GM12878 (cell line): ENCODE measurements around the gene MYO6. TPM values are rescaled to one million over a fixed set of nuclear protein-coding genes. Genes with fewer than 3 reads are reported as not detected.

Experiments
- ATAC-seq: fragments of 200-7000 bp; cut with Tn5 transposase; 3 replicates; pipeline ENCODE4 v1.9.1; 2020; ENCODE audit warnings: mild to moderate bottlenecking, moderate library complexity
- BruUV-seq: library from RNA; stranded (reverse); fragments of 400-500 nt; replicated peaks from 2 replicates; lab custom pipeline; 2021; lab: Mats Ljungman, UMichigan
- CTCF ChIA-PET: fragments of 300-600 bp; sonication (Branson Sonifier 250); formaldehyde crosslinking; extraction: SDS; loops from one replicate; lab custom pipeline; 2021; ENCODE audit warnings: inconsistent platforms; lab: Yijun Ruan, JAX
- POLR2A ChIA-PET: fragments of 350-600 bp; formaldehyde crosslinking; extraction: SDS; loops from one replicate; lab custom pipeline; 2021; ENCODE audit warnings: inconsistent platforms; lab: Charles Lee
- RAD21 ChIA-PET: fragments of 300-600 bp; sonication (Branson Sonifier 250); formaldehyde crosslinking; loops from one replicate; lab custom pipeline; 2023; ENCODE audit warnings: antibody characterized with exemption; ENCODE audit not compliant: unreplicated experiment; lab: Charles Lee
- SMC1A ChIA-PET: fragments of 300-600 bp; sonication (Branson Sonifier 250); formaldehyde crosslinking; loops from one replicate; lab custom pipeline; 2023; ENCODE audit not compliant: unreplicated experiment, uncharacterized antibody; lab: Charles Lee
- DNase-seq: peaks from one replicate; pipeline ENCODE4 v3.0.0-alpha.2; 2011; ENCODE audit warnings: low read depth, low spot score
- FAIRE-seq: peaks from 3 replicates; lab custom pipeline; 2011; peaks lifted over from hg19 to GRCh38; lab: Jason Lieb, UNC
- H2AFZ ChIP-seq: 2 replicates; pipeline ENCODE4 v1.6.0; 2011; ENCODE audit warnings: low read depth, low read length, control low read depth; ENCODE audit not compliant: control insufficient read depth
- H3K27ac ChIP-seq: 2 replicates; pipeline ENCODE4 v1.5.1; 2011; ENCODE audit warnings: control low read depth; ENCODE audit not compliant: control insufficient read depth, insufficient read depth
- H3K27me3 ChIP-seq, 2 experiments: replicated peaks in 1 of 2; 2 replicates each; pipeline versions ENCODE4 v1.6.0 to v1.6.1; 2011; ENCODE audit warnings: low read length in 1 of 2; ENCODE audit not compliant: control insufficient read depth in 2 of 2, insufficient read depth in 2 of 2
- H3K36me3 ChIP-seq, 2 experiments: 2 replicates each; pipeline ENCODE4 v1.5.1; 2011; ENCODE audit warnings: low read length in 1 of 2; ENCODE audit not compliant: control insufficient read depth in 2 of 2, insufficient read depth in 2 of 2
- H3K4me1 ChIP-seq: 2 replicates; pipeline ENCODE4 v1.6.1; 2011; ENCODE audit warnings: mild to moderate bottlenecking, low read length, moderate library complexity, mixed read lengths; ENCODE audit not compliant: control insufficient read depth, insufficient read depth
- H3K4me2 ChIP-seq: 2 replicates; pipeline ENCODE4 v1.6.0; 2011; ENCODE audit warnings: control low read depth; ENCODE audit not compliant: control insufficient read depth, insufficient read depth
- H3K4me3 ChIP-seq: fragments of 200-600 bp; sonication (generic); 2 replicates; pipeline ENCODE4 v1.5.1; 2016
- H3K79me2 ChIP-seq: 2 replicates; pipeline ENCODE4 v1.6.0; 2011; ENCODE audit warnings: low read length; ENCODE audit not compliant: control insufficient read depth, insufficient read depth
- H3K9ac ChIP-seq: 2 replicates; pipeline ENCODE4 v1.8.0; 2011; ENCODE audit warnings: low read length, control low read depth, mixed read lengths; ENCODE audit not compliant: control insufficient read depth, insufficient read depth
- H3K9me3 ChIP-seq: replicated peaks from 3 replicates; pipeline ENCODE4 v1.5.1; 2011; ENCODE audit warnings: mild to moderate bottlenecking, low read length; ENCODE audit not compliant: control insufficient read depth, insufficient read depth
- H4K20me1 ChIP-seq: 2 replicates; pipeline ENCODE4 v1.6.0; 2011; ENCODE audit not compliant: control insufficient read depth, insufficient read depth
- BACH1 ChIP-seq: fragments of 450-650 bp; IDR thresholded peaks from 2 replicates; pipeline ENCODE4 v1.6.1; 2017; ENCODE audit warnings: mild to moderate bottlenecking, borderline replicate concordance
- NRF1 ChIP-seq: conservative IDR thresholded peaks from 2 replicates; pipeline ENCODE4 v1.6.1; 2011; ENCODE audit warnings: mild to moderate bottlenecking, low read depth, low read length, improper control_type of control experiment
- RBBP5 ChIP-seq: fragments of 200-600 bp; sonication (generic); conservative IDR thresholded peaks from 2 replicates; pipeline ENCODE4 v1.6.1; 2016
- ZNF217 ChIP-seq: fragments of 450-650 bp; IDR thresholded peaks from 2 replicates; pipeline ENCODE4 v1.6.1; 2017; ENCODE audit warnings: antibody characterized with exemption, mild to moderate bottlenecking
- WGBS: methylation state at CpG from one replicate; pipeline ENCODE4 v1.1.6; 2016; ENCODE audit warnings: low lambda C conversion rate; ENCODE audit not compliant: insufficient replicate concordance, insufficient coverage; ENCODE audit errors: missing lambda C conversion rate; 5-methylcytosine and 5-hydroxymethylcytosine counted together
- in situ Hi-C: fragments of 300-500 bp; cut with MboI; formaldehyde crosslinking; loops from 9 replicates; pipeline ENCODE4 v1.14.3; 2018; ENCODE audit warnings: mixed read lengths
- intact Hi-C: fragments of 100-400 bp; cut with micrococcal nuclease; formaldehyde crosslinking; loops from one replicate; pipeline ENCODE4 v1.14.2; 2022; ENCODE audit not compliant: unreplicated experiment
- polyA plus RNA-seq, 11 experiments: library from polyadenylated mRNA; depleted of rRNA in 4 of 11; unstranded in 6 of 11; stranded (reverse) in 5 of 11; fragments of >200 nt; fragmentation: Nextera tagmentation in 4 of 11; fragmentation: Illumina TruSeq in 1 of 11; extraction: Ambion mirVana in 4 of 11; extraction: Trizol in 1 of 11; gene quantifications; 1 replicate in 1 of 11; 2 replicates in 10 of 11; pipeline versions ENCODE4 v1.2.1 to v1.2.3, GENCODE V29; 2011 to 2016; ENCODE audit warnings: inconsistent platforms in 2 of 11, missing spikeins in 2 of 11, low read depth in 1 of 11
- total RNA-seq, 4 experiments: library from RNA; depleted of rRNA in 3 of 4; stranded (reverse); fragments of >200 nt in 3 of 4; fragmentation: Illumina TruSeq in 1 of 4; extraction: Trizol in 1 of 4; gene quantifications; 2 replicates each; pipeline versions ENCODE4 v1.2.1 to v1.2.3, GENCODE V29; 2013 to 2021
- TF ChIP-seq, protein P1 (sequence below): fragments of 450-650 bp; conservative IDR thresholded peaks from 2 replicates; pipeline ENCODE4 v1.6.1; 2017; ENCODE audit warnings: mild to moderate bottlenecking, moderate library complexity

Gene MYO6
- total and polyA plus RNA-seq, 10 of the 15 experiments (the other 5 are each of a cell fraction or from before 2014, with no cell fraction given): 7.9 to 30.4 (median 16.8) TPM

DNA sequence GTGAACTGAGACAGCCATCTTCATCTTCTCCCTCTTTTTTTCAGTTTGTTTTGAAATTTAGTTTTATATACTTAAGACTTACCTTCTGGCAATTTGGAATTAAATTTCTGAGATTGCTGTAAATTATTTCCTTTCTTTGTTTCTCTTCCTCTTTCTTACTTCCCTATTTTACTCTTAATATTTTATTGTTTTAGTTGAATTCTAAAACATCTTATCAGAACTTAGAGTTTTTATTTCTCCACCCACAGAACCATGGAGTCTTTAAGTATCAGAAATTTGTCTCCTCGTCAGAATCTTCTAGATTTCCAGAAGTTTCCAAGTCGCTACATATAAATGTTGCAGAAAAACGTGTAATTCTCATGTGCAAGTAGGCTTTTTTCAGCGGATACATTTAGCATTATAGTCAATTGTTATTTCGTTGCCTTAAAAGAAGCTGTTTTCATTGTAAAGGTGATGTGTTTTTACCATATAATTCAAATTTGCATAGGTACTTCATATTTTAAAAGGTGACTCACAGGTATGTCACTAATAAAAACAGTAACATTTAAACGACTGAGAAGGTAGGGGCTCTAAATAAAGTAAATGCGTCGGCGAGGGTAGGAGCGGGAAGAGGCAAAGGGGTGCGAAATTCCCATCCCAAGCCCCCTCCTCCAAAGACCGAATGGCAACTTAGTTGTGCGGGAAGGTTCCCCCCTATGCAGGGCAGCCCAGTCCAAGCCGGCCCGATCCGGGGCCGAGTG, 866 bp upstream of the MYO6 start (continued):
- TF ChIP-seq, protein P1, sequence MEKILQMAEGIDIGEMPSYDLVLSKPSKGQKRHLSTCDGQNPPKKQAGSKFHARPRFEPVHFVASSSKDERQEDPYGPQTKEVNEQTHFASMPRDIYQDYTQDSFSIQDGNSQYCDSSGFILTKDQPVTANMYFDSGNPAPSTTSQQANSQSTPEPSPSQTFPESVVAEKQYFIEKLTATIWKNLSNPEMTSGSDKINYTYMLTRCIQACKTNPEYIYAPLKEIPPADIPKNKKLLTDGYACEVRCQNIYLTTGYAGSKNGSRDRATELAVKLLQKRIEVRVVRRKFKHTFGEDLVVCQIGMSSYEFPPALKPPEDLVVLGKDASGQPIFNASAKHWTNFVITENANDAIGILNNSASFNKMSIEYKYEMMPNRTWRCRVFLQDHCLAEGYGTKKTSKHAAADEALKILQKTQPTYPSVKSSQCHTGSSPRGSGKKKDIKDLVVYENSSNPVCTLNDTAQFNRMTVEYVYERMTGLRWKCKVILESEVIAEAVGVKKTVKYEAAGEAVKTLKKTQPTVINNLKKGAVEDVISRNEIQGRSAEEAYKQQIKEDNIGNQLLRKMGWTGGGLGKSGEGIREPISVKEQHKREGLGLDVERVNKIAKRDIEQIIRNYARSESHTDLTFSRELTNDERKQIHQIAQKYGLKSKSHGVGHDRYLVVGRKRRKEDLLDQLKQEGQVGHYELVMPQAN: no peak
- no peak for TF ChIP-seq ZNF217
- no peak for TF ChIP-seq NRF1

DNA sequence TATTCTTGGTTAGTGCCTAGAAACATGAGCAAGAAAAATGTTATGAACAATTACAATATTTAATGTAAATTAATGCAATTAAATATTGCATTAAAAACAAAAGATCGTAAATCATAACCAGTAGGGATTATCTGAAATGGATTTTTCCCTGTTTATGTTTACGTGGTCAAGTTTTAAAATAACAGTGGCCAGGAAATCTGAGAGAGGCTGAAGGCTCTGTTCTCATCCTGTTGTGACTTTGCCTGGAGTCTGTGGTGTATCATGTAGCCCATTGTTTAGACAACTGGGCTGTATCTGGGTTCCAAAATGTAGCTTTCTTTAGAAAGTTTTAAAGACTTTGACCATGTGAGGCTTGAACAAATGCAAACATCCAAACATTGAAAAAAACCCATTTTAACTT, 2.4 kb downstream of the MYO6 start:
- DNase-seq: no peak
- BruUV-seq: no TSS peak
- TF ChIP-seq RBBP5 (no peak), BACH1 (no peak)
- Histone ChIP-seq H2AFZ (no peak overlapping the region), H3K9ac (no peak overlapping the region), H3K27ac (no peak overlapping the region), H3K27me3 (no peaks in the 10 kb centered on the region), H4K20me1 (no peaks in the 10 kb centered on the region), H3K79me2 (no peaks in the 10 kb centered on the region; the same call in 1 of the 2 replicates), H3K9me3 (no peaks in the 10 kb centered on the region), H3K4me2 (no peak overlapping the region), H3K4me3 (no peak overlapping the region), H3K36me3 (no peaks in the 10 kb centered on the region), H3K4me1 (peaks cover 6% of the 10 kb centered on the region)
- ATAC-seq: no peak
- POLR2A ChIA-PET: interaction anchor here (0.7 to 1.6 kb wide), 4 partner anchors 14 to 469 kb away, joined by 3 to 5 read pairs (median 4); no protein-coding TSS in a partner anchor
- RAD21 ChIA-PET: interaction anchor here (1.0 to 1.7 kb wide), 2 partner anchors 14 to 149 kb away, joined by 3 to 5 read pairs; no protein-coding TSS in a partner anchor
- no peak for FAIRE-seq
- in situ Hi-C loops: loop anchor here (10.0 kb wide), 1 partner anchor 467 kb away; the partner anchor contains the start of gene TMEM30A
- WGBS: 92% methylated on average over 2 of the region's 2 CpGs
- CTCF ChIA-PET: interaction anchor here (0.8 to 2.1 kb wide), 3 partner anchors 93 to 142 kb away, joined by 3 to 7 read pairs (median 3); no protein-coding TSS in a partner anchor
- SMC1A ChIA-PET: interaction anchor here (0.9 to 2.9 kb wide), 10 partner anchors 11 to 142 kb away, joined by 3 to 17 read pairs (median 3); no protein-coding TSS in a partner anchor
- intact Hi-C loops: loop anchor here (10.0 kb wide), 1 partner anchor 257 kb away; the partner anchor contains the start of gene FILIP1
